Measurements from ENCODE around the gene RCOR1.

RCOR1 gene

GRCh38 chr14:102728501-102728900, 136.1 kb downstream of the RCOR1 start:
- DNase-seq, result no peak

- no peak for DNase-seq
Measured at GRCh38 chr14:102729268-102729667, 136.8 kb downstream of the RCOR1 start.

GRCh38 chr14:102729825-102730224, 137.4 kb downstream of the RCOR1 start:
- DNase-seq, result no peak

GRCh38 chr14:102731101-102731870, 138.8 kb downstream of the RCOR1 start:
- no peak for DNase-seq

GRCh38 chr14:102731871-102732800, 139.7 kb downstream of the RCOR1 start:
- no peak for DNase-seq

- no peak for DNase-seq
Measured at GRCh38 chr14:102732924-102733323, 140.5 kb downstream of the RCOR1 start.

GRCh38 chr14:102733326-102733725, 140.9 kb downstream of the RCOR1 start:
- DNase-seq, result no peak

GRCh38 chr14:102734436-102734835, 142.0 kb downstream of the RCOR1 start:
- DNase-seq, result no peak

GRCh38 chr14:102736956-102737355, 144.5 kb downstream of the RCOR1 start:
- no peak for DNase-seq

GRCh38 chr14:102737402-102738372, 145.2 kb downstream of the RCOR1 start:
- no peak for DNase-seq

GRCh38 chr14:102738373-102739189, 146.1 kb downstream of the RCOR1 start:
- DNase-seq, result no peak

- DNase-seq, result no peak
Measured at GRCh38 chr14:102739190-102739469, 146.7 kb downstream of the RCOR1 start.

GRCh38 chr14:102746634-102747438, 154.4 kb downstream of the RCOR1 start:
- DNase-seq, result no peak

- no peak for DNase-seq
Measured at GRCh38 chr14:102748806-102749205, 156.4 kb downstream of the RCOR1 start.

GRCh38 chr14:102749393-102750305, 157.2 kb downstream of the RCOR1 start:
- DNase-seq, result peak; percentile 45

- no peak for DNase-seq
Measured at GRCh38 chr14:102750376-102750775, 157.9 kb downstream of the RCOR1 start.

- no peak for DNase-seq
Measured at GRCh38 chr14:102751088-102751487, 158.6 kb downstream of the RCOR1 start.

- no peak for DNase-seq
Measured at GRCh38 chr14:102752239-102752847, 159.9 kb downstream of the RCOR1 start.
